GM10248 (cell line): ENCODE data around the gene ACYP1.

Experiments used
- CTCF ChIA-PET: fragments of 300-600 bp; sonication (Branson Sonifier 250); formaldehyde crosslinking; extraction: SDS; loops from one replicate; lab custom pipeline; 2021; ENCODE audit warnings: antibody characterized with exemption; lab: Yijun Ruan, JAX
- POLR2A ChIA-PET: fragments of 350-650 bp; sonication (Branson Sonifier 250); formaldehyde crosslinking; extraction: SDS; loops from one replicate; lab custom pipeline; 2020; ENCODE audit warnings: antibody characterized with exemption; lab: Yijun Ruan, JAX
- DNase-seq: peaks from one replicate; pipeline ENCODE4 v3.0.0; 2012; ENCODE audit errors: extremely low spot score
- TF ChIP-seq, protein P1 (sequence below): IDR thresholded peaks from 2 replicates; pipeline ENCODE4 v1.5.1; 2012; ENCODE audit warnings: mild to moderate bottlenecking, low read depth; ENCODE audit errors: extremely low read depth, missing control alignments, control extremely low read depth

The ACYP1 gene

DNA sequence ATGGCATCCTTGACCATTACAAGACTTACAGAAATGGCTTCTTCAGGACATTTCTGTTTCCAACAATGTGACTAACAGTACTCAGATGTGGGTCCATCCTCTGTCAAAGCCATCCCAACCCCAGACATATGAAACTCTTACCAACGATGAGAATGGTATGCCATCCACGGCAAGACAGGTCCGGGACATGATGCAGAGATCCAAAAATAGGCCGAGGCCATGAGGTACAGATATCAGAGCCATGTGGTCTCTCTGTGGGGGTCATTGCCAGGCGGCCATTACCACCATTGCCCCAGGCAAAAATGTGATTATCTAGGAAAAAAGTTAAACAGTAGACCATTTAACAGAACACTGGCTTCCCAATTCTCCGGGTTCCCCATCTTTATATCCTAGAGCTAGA, 33.1 kb upstream of the ACYP1 start:
- TF ChIP-seq, protein P1, sequence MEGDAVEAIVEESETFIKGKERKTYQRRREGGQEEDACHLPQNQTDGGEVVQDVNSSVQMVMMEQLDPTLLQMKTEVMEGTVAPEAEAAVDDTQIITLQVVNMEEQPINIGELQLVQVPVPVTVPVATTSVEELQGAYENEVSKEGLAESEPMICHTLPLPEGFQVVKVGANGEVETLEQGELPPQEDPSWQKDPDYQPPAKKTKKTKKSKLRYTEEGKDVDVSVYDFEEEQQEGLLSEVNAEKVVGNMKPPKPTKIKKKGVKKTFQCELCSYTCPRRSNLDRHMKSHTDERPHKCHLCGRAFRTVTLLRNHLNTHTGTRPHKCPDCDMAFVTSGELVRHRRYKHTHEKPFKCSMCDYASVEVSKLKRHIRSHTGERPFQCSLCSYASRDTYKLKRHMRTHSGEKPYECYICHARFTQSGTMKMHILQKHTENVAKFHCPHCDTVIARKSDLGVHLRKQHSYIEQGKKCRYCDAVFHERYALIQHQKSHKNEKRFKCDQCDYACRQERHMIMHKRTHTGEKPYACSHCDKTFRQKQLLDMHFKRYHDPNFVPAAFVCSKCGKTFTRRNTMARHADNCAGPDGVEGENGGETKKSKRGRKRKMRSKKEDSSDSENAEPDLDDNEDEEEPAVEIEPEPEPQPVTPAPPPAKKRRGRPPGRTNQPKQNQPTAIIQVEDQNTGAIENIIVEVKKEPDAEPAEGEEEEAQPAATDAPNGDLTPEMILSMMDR: no peak
- CTCF ChIA-PET: interaction anchor here (1.7 kb wide), 1 partner anchor 151 kb away, joined by 5 read pairs; no protein-coding TSS in a partner anchor
- POLR2A ChIA-PET: no interaction called here
- no peak for DNase-seq

DNA sequence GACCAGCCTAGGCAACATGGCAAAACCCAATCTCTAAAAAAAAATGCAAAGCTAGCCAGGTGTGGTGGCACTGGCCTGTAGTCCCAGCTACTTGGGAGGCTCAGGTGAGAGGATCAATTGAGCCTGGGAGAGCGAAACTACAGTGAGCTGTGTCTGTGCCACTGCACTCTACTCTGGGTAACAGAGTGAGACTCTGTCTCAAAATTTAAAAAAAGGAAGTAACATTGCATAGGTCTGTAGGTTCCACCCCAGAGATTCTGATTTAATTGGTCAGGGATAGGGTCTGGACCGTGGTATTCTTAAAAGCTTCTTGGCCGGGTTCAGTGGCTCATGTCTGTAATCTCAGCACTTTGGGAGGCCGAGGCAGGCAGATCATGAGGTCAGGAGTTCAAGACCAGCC, 31.9 kb upstream of the ACYP1 start:
- no peak for DNase-seq
- POLR2A ChIA-PET: no interaction called here
- CTCF ChIA-PET: interaction anchor here (0.8 to 1.7 kb wide), 5 partner anchors 15 to 235 kb away, joined by 3 to 5 read pairs (median 3); no protein-coding TSS in a partner anchor
- TF ChIP-seq, protein P1: no peak

DNA sequence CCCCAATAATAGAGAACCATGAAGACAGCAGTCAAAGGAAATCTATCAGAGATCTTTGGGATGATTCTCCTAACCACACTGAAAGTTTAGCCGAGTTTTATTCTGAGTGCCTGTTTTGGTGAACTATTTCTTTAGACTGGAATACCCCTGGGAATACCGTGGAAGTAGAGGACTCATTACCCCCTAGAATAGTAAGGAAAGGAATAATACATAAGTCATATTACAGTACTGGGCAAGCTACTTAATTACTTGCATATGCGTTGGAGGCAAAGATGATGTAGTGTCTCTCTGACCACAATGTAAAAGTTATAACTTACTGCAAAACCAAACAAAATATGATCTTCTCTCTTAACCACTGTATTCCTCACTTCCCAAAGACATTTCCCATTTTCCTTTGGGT, 31.1 kb upstream of the ACYP1 start:
- DNase-seq: no peak
- TF ChIP-seq, protein P1: no peak
- ChIA-PET POLR2A (no interaction called here), CTCF (interaction anchor here (1.1 to 1.4 kb wide), 3 partner anchors 14 to 189 kb away, joined by 3 to 4 read pairs (median 3); no protein-coding TSS in a partner anchor)

DNA sequence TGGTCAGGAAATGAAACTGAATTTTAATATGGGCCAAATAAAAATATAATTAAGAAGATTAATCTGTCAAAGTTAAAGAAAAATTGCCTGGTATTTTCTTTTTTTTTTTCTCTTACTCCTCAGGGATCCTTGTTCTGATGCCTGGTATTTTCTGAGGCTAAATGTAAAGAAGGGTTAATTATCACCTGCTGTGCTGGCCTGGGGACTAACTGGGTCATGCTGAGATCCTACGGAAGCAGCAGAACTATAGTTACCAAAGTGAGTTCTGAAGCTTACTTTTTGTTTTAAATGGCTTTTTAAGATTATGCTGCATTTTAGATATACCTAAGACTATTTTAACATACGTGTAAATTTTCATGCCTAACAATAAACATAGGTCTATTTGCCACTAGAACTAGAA, 28.9 kb upstream of the ACYP1 start:
- DNase-seq: no peak
- TF ChIP-seq, protein P1: no peak
- ChIA-PET POLR2A (no interaction called here), CTCF (interaction anchor here (0.8 kb wide), 1 partner anchor 232 kb away, joined by 3 read pairs; no protein-coding TSS in a partner anchor)

DNA sequence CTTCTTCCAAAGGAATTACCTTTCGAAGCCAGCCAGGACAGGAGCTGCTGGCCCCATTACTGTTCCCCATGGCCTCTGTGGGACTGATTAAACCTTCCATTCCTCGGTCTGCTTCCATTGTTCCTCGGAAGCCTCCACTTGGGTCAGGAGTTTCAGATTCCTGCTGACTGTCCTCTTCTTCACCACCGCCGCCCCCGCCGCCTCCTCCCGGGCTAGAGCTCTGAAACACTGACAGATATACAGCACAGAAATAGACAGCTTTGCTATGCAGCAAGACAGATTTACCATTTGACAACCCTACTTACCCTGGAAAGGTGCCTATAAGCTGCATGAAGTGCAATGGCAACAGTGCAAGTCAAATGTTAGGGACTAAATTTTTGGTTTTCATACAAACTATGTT, 27.4 kb upstream of the ACYP1 start:
- DNase-seq: no peak
- TF ChIP-seq, protein P1: no peak
- CTCF ChIA-PET: interaction anchor here (1.2 to 5.5 kb wide), 8 partner anchors 9 to 246 kb away, joined by 3 to 72 read pairs (median 4); no protein-coding TSS in a partner anchor
- POLR2A ChIA-PET: no interaction called here

DNA sequence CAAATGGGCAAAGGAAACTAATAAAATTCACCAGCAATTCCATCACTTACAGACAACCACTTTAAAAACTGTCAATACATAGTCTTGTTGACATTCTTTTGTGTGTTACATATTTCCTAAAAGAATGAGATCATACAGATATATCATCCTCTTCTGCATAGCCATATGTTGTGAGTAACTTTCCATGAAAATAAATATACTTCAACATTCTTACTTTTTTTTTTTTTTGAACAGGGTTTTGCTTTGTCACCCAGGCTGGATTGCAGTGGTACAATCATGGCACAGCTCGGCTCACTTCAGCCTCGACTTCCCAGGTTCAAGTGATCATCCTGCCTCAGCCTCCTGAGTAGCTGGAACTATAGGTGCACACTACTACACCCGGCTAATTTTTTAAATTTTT, 26.5 kb upstream of the ACYP1 start:
- CTCF ChIA-PET: interaction anchor here (1.2 to 5.5 kb wide), 9 partner anchors 10 to 245 kb away, joined by 3 to 72 read pairs (median 27); partner anchors contain the start of gene ACYP1
- TF ChIP-seq, protein P1: no peak
- POLR2A ChIA-PET: no interaction called here
- DNase-seq: no peak
